GM12878 (cell line): ENCODE results near the gene REV3L. TPM values are rescaled to one million over a fixed set of nuclear protein-coding genes. Genes with fewer than 3 reads are reported as not detected.

Experiments
- ATAC-seq: fragments of 200-7000 bp; cut with Tn5 transposase; 3 replicates; pipeline ENCODE4 v1.9.1; 2020; ENCODE audit warnings: mild to moderate bottlenecking, moderate library complexity
- BruUV-seq: library from RNA; stranded (reverse); fragments of 400-500 nt; replicated peaks from 2 replicates; lab custom pipeline; 2021; lab: Mats Ljungman, UMichigan
- CTCF ChIA-PET: fragments of 300-600 bp; sonication (Branson Sonifier 250); formaldehyde crosslinking; extraction: SDS; loops from one replicate; lab custom pipeline; 2021; ENCODE audit warnings: inconsistent platforms; lab: Yijun Ruan, JAX
- POLR2A ChIA-PET: fragments of 350-600 bp; formaldehyde crosslinking; extraction: SDS; loops from one replicate; lab custom pipeline; 2021; ENCODE audit warnings: inconsistent platforms; lab: Charles Lee
- RAD21 ChIA-PET: fragments of 300-600 bp; sonication (Branson Sonifier 250); formaldehyde crosslinking; loops from one replicate; lab custom pipeline; 2023; ENCODE audit warnings: antibody characterized with exemption; ENCODE audit not compliant: unreplicated experiment; lab: Charles Lee
- SMC1A ChIA-PET: fragments of 300-600 bp; sonication (Branson Sonifier 250); formaldehyde crosslinking; loops from one replicate; lab custom pipeline; 2023; ENCODE audit not compliant: unreplicated experiment, uncharacterized antibody; lab: Charles Lee
- DNase-seq: peaks from one replicate; pipeline ENCODE4 v3.0.0-alpha.2; 2011; ENCODE audit warnings: low read depth, low spot score
- FAIRE-seq: peaks from 3 replicates; lab custom pipeline; 2011; peaks lifted over from hg19 to GRCh38; lab: Jason Lieb, UNC
- H2AFZ ChIP-seq: 2 replicates; pipeline ENCODE4 v1.6.0; 2011; ENCODE audit warnings: low read depth, low read length, control low read depth; ENCODE audit not compliant: control insufficient read depth
- H3K27ac ChIP-seq: 2 replicates; pipeline ENCODE4 v1.5.1; 2011; ENCODE audit warnings: control low read depth; ENCODE audit not compliant: control insufficient read depth, insufficient read depth
- H3K27me3 ChIP-seq, 2 experiments: replicated peaks in 1 of 2; 2 replicates each; pipeline versions ENCODE4 v1.6.0 to v1.6.1; 2011; ENCODE audit warnings: low read length in 1 of 2; ENCODE audit not compliant: control insufficient read depth in 2 of 2, insufficient read depth in 2 of 2
- H3K36me3 ChIP-seq, 2 experiments: 2 replicates each; pipeline ENCODE4 v1.5.1; 2011; ENCODE audit warnings: low read length in 1 of 2; ENCODE audit not compliant: control insufficient read depth in 2 of 2, insufficient read depth in 2 of 2
- H3K4me1 ChIP-seq: 2 replicates; pipeline ENCODE4 v1.6.1; 2011; ENCODE audit warnings: mild to moderate bottlenecking, low read length, moderate library complexity, mixed read lengths; ENCODE audit not compliant: control insufficient read depth, insufficient read depth
- H3K4me2 ChIP-seq: 2 replicates; pipeline ENCODE4 v1.6.0; 2011; ENCODE audit warnings: control low read depth; ENCODE audit not compliant: control insufficient read depth, insufficient read depth
- H3K4me3 ChIP-seq: fragments of 200-600 bp; sonication (generic); 2 replicates; pipeline ENCODE4 v1.5.1; 2016
- H3K79me2 ChIP-seq: 2 replicates; pipeline ENCODE4 v1.6.0; 2011; ENCODE audit warnings: low read length; ENCODE audit not compliant: control insufficient read depth, insufficient read depth
- H3K9ac ChIP-seq: 2 replicates; pipeline ENCODE4 v1.8.0; 2011; ENCODE audit warnings: low read length, control low read depth, mixed read lengths; ENCODE audit not compliant: control insufficient read depth, insufficient read depth
- H3K9me3 ChIP-seq: replicated peaks from 3 replicates; pipeline ENCODE4 v1.5.1; 2011; ENCODE audit warnings: mild to moderate bottlenecking, low read length; ENCODE audit not compliant: control insufficient read depth, insufficient read depth
- H4K20me1 ChIP-seq: 2 replicates; pipeline ENCODE4 v1.6.0; 2011; ENCODE audit not compliant: control insufficient read depth, insufficient read depth
- ATF7 ChIP-seq: fragments of 450-650 bp; IDR thresholded peaks from 2 replicates; pipeline ENCODE4 v1.6.1; 2016; ENCODE audit warnings: low read depth, mild to moderate bottlenecking
- BMI1 ChIP-seq: fragments of 450-650 bp; IDR thresholded peaks from 2 replicates; pipeline ENCODE4 v1.6.1; 2016; ENCODE audit warnings: mild to moderate bottlenecking, moderate library complexity, borderline replicate concordance
- BRCA1 ChIP-seq: IDR thresholded peaks from 2 replicates; pipeline ENCODE4 v1.6.1; 2011; ENCODE audit warnings: low read depth, low read length, improper control_type of control experiment
- IRF3 ChIP-seq: fragments of 450-650 bp; IDR thresholded peaks from 2 replicates; pipeline ENCODE4 v1.6.1; 2014; ENCODE audit warnings: mild to moderate bottlenecking
- PML ChIP-seq: IDR thresholded peaks from 2 replicates; pipeline ENCODE4 v1.6.1; 2012; ENCODE audit warnings: low read length, inconsistent platforms
- SIX5 ChIP-seq: IDR thresholded peaks from 2 replicates; pipeline ENCODE4 v1.6.1; 2011; ENCODE audit warnings: mild to moderate bottlenecking, low read depth, low read length, moderate library complexity; ENCODE audit not compliant: severe bottlenecking
- SREBF2 ChIP-seq: IDR thresholded peaks from 2 replicates; pipeline ENCODE4 v1.6.1; 2012; ENCODE audit warnings: mild to moderate bottlenecking, low read length
- SUZ12 ChIP-seq: fragments of 200-600 bp; sonication (generic); IDR thresholded peaks from one replicate; pipeline ENCODE4 v1.6.1; 2018; ENCODE audit warnings: antibody characterized with exemption, mild to moderate bottlenecking; ENCODE audit not compliant: unreplicated experiment
- YBX1 ChIP-seq: fragments of 450-650 bp; IDR thresholded peaks from 2 replicates; pipeline ENCODE4 v1.6.1; 2016; ENCODE audit warnings: antibody characterized with exemption
- ZNF207 ChIP-seq: fragments of 450-650 bp; IDR thresholded peaks from 2 replicates; pipeline ENCODE4 v1.6.1; 2014; ENCODE audit warnings: antibody characterized with exemption, mild to moderate bottlenecking, borderline replicate concordance
- ZNF384 ChIP-seq: IDR thresholded peaks from 2 replicates; pipeline ENCODE4 v1.6.1; 2012; ENCODE audit warnings: low read depth, mild to moderate bottlenecking, low read length, improper control_type of control experiment, borderline replicate concordance
- WGBS: methylation state at CpG from one replicate; pipeline ENCODE4 v1.1.6; 2016; ENCODE audit warnings: low lambda C conversion rate; ENCODE audit not compliant: insufficient replicate concordance, insufficient coverage; ENCODE audit errors: missing lambda C conversion rate; 5-methylcytosine and 5-hydroxymethylcytosine counted together
- in situ Hi-C: fragments of 300-500 bp; cut with MboI; formaldehyde crosslinking; loops from 9 replicates; pipeline ENCODE4 v1.14.3; 2018; ENCODE audit warnings: mixed read lengths
- intact Hi-C: fragments of 100-400 bp; cut with micrococcal nuclease; formaldehyde crosslinking; loops from one replicate; pipeline ENCODE4 v1.14.2; 2022; ENCODE audit not compliant: unreplicated experiment
- polyA plus RNA-seq, 11 experiments: library from polyadenylated mRNA; depleted of rRNA in 4 of 11; unstranded in 6 of 11; stranded (reverse) in 5 of 11; fragments of >200 nt; fragmentation: Nextera tagmentation in 4 of 11; fragmentation: Illumina TruSeq in 1 of 11; extraction: Ambion mirVana in 4 of 11; extraction: Trizol in 1 of 11; gene quantifications; 1 replicate in 1 of 11; 2 replicates in 10 of 11; pipeline versions ENCODE4 v1.2.1 to v1.2.3, GENCODE V29; 2011 to 2016; ENCODE audit warnings: inconsistent platforms in 2 of 11, missing spikeins in 2 of 11, low read depth in 1 of 11
- total RNA-seq, 4 experiments: library from RNA; depleted of rRNA in 3 of 4; stranded (reverse); fragments of >200 nt in 3 of 4; fragmentation: Illumina TruSeq in 1 of 4; extraction: Trizol in 1 of 4; gene quantifications; 2 replicates each; pipeline versions ENCODE4 v1.2.1 to v1.2.3, GENCODE V29; 2013 to 2021

Gene REV3L
- total and polyA plus RNA-seq, 10 of the 15 experiments (the other 5 are each of a cell fraction or from before 2014, with no cell fraction given), result 7.6 to 33.6 (median 21.5) TPM

GRCh38 chr6:111450087-111450486, 32.9 kb downstream of the REV3L start:
- ChIA-PET CTCF (interaction anchor here (1.2 to 1.5 kb wide), 2 partner anchors 28 to 191 kb away, joined by 5 to 8 read pairs; a partner anchor contains a TSS), POLR2A (interaction anchor here (0.5 to 1.2 kb wide), 3 partner anchors 10 to 244 kb away, joined by 3 to 4 read pairs (median 3); no protein-coding TSS in a partner anchor), SMC1A (interaction anchor here (1.0 to 1.5 kb wide), 2 partner anchors 11 to 14 kb away, joined by 3 to 8 read pairs; no protein-coding TSS in a partner anchor), RAD21 (interaction anchor here (0.8 to 1.0 kb wide), 2 partner anchors 28 to 29 kb away, joined by 3 to 4 read pairs; no protein-coding TSS in a partner anchor)
- no peak overlapping the region for H2AFZ ChIP-seq
- H3K9me3 ChIP-seq, result no peaks in the 10 kb centered on the region; the same call in 2 of the 3 replicates
- DNase-seq (no peak), FAIRE-seq (no peak), ATAC-seq (no peak)
- H3K9ac ChIP-seq, result no peak overlapping the region
- in situ Hi-C loops (no loop called here), intact Hi-C loops (no loop called here)
- BruUV-seq, result no TSS peak
- TF ChIP-seq SUZ12, result no peak
- no peak for TF ChIP-seq SIX5
- no peak for TF ChIP-seq SREBF2
- no peak for TF ChIP-seq ZNF384
- TF ChIP-seq YBX1, result no peak
- no peak for TF ChIP-seq BMI1
- H3K79me2 ChIP-seq, result peaks cover 32% of the 10 kb centered on the region
- H3K4me3 ChIP-seq, result no peak overlapping the region
- H3K4me2 ChIP-seq, result no peak overlapping the region
- H3K4me1 ChIP-seq, result no peaks in the 10 kb centered on the region
- H3K27me3 ChIP-seq, result no peaks in the 10 kb centered on the region
- peaks cover 0 to 2% of the 10 kb centered on the region in 2 experiments; a peak in 3 of 4 replicates for H3K36me3 ChIP-seq
- H3K27ac ChIP-seq, result no peak overlapping the region
- WGBS, result 98% methylated on average over 7 of the region's 7 CpGs
- H4K20me1 ChIP-seq, result no peaks in the 10 kb centered on the region

GRCh38 chr6:111449129-111449528, 33.9 kb downstream of the REV3L start:
- ChIA-PET POLR2A (interaction anchor here (0.7 to 1.0 kb wide), 2 partner anchors 9 to 167 kb away, joined by 3 to 8 read pairs; no protein-coding TSS in a partner anchor), CTCF (interaction anchor here (1.6 kb wide), 1 partner anchor 12 kb away, joined by 3 read pairs; no protein-coding TSS in a partner anchor), RAD21 (interaction anchor here (1.0 to 1.2 kb wide), 2 partner anchors 29 to 190 kb away, joined by 3 read pairs; a partner anchor contains a TSS), SMC1A (interaction anchor here (0.8 to 1.0 kb wide), 2 partner anchors 13 to 88 kb away, joined by 3 read pairs; no protein-coding TSS in a partner anchor)
- TF ChIP-seq BRCA1 (no peak), IRF3 (no peak), PML (no peak), ZNF207 (no peak), ATF7 (no peak)
- Histone ChIP-seq H3K9me3 (no peaks in the 10 kb centered on the region; the same call in 2 of the 3 replicates), H3K9ac (no peak overlapping the region), H3K4me2 (no peak overlapping the region), H3K79me2 (peaks cover 35% of the 10 kb centered on the region), H3K27ac (no peak overlapping the region), H2AFZ (no peak overlapping the region), H4K20me1 (no peaks in the 10 kb centered on the region), H3K27me3 (no peaks in the 10 kb centered on the region), H3K4me3 (no peak overlapping the region), H3K36me3 (peaks cover 0 to 1% of the 10 kb centered on the region in 2 experiments; a peak in 1 of 4 replicates), H3K4me1 (no peaks in the 10 kb centered on the region)
- no peak for DNase-seq
- no peak for FAIRE-seq
- intact Hi-C loops, result no loop called here
- WGBS, result 100% methylated on average over 4 of the region's 4 CpGs
- no peak for ATAC-seq
- in situ Hi-C loops, result no loop called here
- BruUV-seq, result no TSS peak
